ENCODE data around the gene NSUN7. TPM values are rescaled to one million over a fixed set of nuclear protein-coding genes. Genes with fewer than 3 reads are reported as not detected.

Gene NSUN7
- total and polyA plus RNA-seq, 2 of the 13 experiments (the other 11 are each of a cell fraction or from before 2014, with no cell fraction given) = 0.05 TPM; not detected in 1

DNA sequence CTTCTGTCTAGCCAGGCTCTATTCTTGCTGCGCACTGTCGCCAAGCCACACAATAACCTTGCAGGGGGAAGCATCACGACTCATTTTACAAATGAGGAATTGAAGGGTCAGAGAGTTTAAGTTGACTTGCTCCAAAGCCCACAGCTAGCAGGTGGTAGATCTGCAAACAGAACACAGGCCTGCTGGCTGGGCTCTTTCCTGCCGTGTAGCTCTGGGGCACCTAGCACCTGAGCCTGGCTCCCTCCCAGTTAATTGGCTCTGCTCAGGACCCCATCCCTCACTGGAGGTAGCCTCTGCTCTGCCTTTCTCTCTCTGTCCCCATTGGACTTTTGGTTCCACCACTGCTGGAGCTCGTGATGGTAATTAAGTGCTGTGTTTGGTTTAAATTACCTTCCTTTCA, 98.5 kb downstream of the NSUN7 start:
- no peak overlapping the region for H2AFZ ChIP-seq (ENCODE audit: low read length)
- in situ Hi-C loops (cut with HindIII; ENCODE audit: extremely low pct_ligation_motif_present, low pct_unique_long_range_greater_than_20kb) (no loop called here), intact Hi-C loops (cut with micrococcal nuclease; ENCODE audit: unreplicated experiment) (no loop called here)
- no peak overlapping the region for H3K9ac ChIP-seq (ENCODE audit: insufficient read depth, low read depth, low read length)
- POLR2A ChIA-PET = no interaction called here
- CTCF ChIA-PET (ENCODE audit: low intra/inter-chr PET ratio, low total read pairs) = no interaction called here
- H3K4me2 ChIP-seq (ENCODE audit: low read depth, low read length) = no peak overlapping the region
- ATAC-seq = no peak
- no peak for FAIRE-seq
- no peak overlapping the region for H3K27ac ChIP-seq (ENCODE audit: extremely low read length, insufficient read depth, low read length)
- H3K27me3 ChIP-seq (ENCODE audit: control insufficient read depth in 1 of 2, insufficient read depth in 2 of 2, low read length in 2 of 2) = no peaks in the 10 kb centered on the region
- no peaks in the 10 kb centered on the region for H4K20me1 ChIP-seq (ENCODE audit: insufficient read depth, low read length)
- no peak for TF ChIP-seq STAG1 (CRISPR knock-in tag; IDR thresholded peaks at IDR 0.05)
- WGBS (ENCODE audit: low lambda C conversion rate) = 95% methylated on average over 5 of the region's 5 CpGs
- H3K9me3 ChIP-seq (ENCODE audit: low read length) = no peaks in the 10 kb centered on the region
- peaks cover 6% of the 10 kb centered on the region for H3K4me1 ChIP-seq (ENCODE audit: insufficient read depth, low read length)
- H3K4me3 ChIP-seq (replicated peaks in 1 of 3; ENCODE audit: insufficient read depth in 1 of 3, low read depth in 2 of 3, low read length in 3 of 3) = no peak overlapping the region
- DNase-seq (ENCODE audit: low spot score) = no peak
- 0 out of 5 replicates have a peak, but pooled peaks cover 0 to 1% of the 10 kb centered on the region in 2 experiments for H3K36me3 ChIP-seq (replicated peaks in 1 of 2; ENCODE audit: control insufficient read depth in 1 of 2, insufficient read depth in 2 of 2, low read length in 2 of 2)
- no TSS peak for BruUV-seq (replicated peaks)
- no peaks in the 10 kb centered on the region for H3K79me2 ChIP-seq (ENCODE audit: insufficient read depth, low read length)

DNA sequence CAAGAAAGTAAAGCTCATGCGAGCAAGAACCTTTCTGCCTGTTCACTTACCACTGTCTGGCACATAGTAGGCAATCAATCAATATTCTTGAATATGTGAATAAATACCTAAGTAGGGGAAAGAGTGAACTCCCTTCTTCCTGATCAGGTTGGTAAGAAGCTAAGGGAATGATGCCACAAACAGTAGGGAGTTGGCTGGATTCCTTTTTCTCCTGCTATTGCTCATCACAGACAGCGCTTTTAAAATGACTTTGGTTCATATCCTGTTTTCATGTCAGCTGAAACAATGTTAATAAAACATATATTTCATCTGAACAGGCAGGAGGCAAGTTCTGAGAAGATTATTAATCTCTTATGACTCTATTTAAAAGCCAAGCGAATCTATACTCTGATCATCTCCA, 99.2 kb downstream of the NSUN7 start:
- DNase-seq (ENCODE audit: low spot score) (no peak), ATAC-seq (no peak), FAIRE-seq (no peak)
- no peaks in the 10 kb centered on the region for H3K4me1 ChIP-seq (ENCODE audit: insufficient read depth, low read length)
- H3K9me3 ChIP-seq (ENCODE audit: low read length) = no peaks in the 10 kb centered on the region
- no peaks in the 10 kb centered on the region for H3K27me3 ChIP-seq (ENCODE audit: control insufficient read depth in 1 of 2, insufficient read depth in 2 of 2, low read length in 2 of 2)
- no peak overlapping the region for H3K4me2 ChIP-seq (ENCODE audit: low read depth, low read length)
- 95% methylated on average over 3 of the region's 3 CpGs for WGBS (ENCODE audit: low lambda C conversion rate)
- in situ Hi-C loops (cut with HindIII; ENCODE audit: extremely low pct_ligation_motif_present, low pct_unique_long_range_greater_than_20kb) = no loop called here
- CTCF ChIA-PET (ENCODE audit: low intra/inter-chr PET ratio, low total read pairs) = no interaction called here
- H3K79me2 ChIP-seq (ENCODE audit: insufficient read depth, low read length) = no peaks in the 10 kb centered on the region
- no TSS peak for BruUV-seq (replicated peaks)
- no peaks in the 10 kb centered on the region for H4K20me1 ChIP-seq (ENCODE audit: insufficient read depth, low read length)
- intact Hi-C loops (cut with micrococcal nuclease; ENCODE audit: unreplicated experiment) = no loop called here
- no peaks in the 10 kb centered on the region for H3K36me3 ChIP-seq (replicated peaks in 1 of 2; ENCODE audit: control insufficient read depth in 1 of 2, insufficient read depth in 2 of 2, low read length in 2 of 2)
- no peak overlapping the region for H3K27ac ChIP-seq (ENCODE audit: extremely low read length, insufficient read depth, low read length)
- H2AFZ ChIP-seq (ENCODE audit: low read length) = no peak overlapping the region
- no peak overlapping the region for H3K4me3 ChIP-seq (replicated peaks in 1 of 3; ENCODE audit: insufficient read depth in 1 of 3, low read depth in 2 of 3, low read length in 3 of 3)
- H3K9ac ChIP-seq (ENCODE audit: insufficient read depth, low read depth, low read length) = no peak overlapping the region
- POLR2A ChIA-PET = no interaction called here
- TF ChIP-seq, protein P1, sequence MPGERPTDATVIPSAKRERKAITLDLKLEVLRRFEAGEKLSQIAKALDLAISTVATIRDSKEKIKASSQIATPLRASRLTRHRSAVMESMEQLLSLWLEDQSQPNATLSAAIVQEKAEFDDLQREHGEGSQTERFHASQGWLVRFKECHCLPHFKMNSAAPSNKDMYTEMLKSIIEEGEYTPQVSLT (CRISPR knock-in tag; IDR thresholded peaks at IDR 0.05; ENCODE audit: borderline replicate concordance, low read depth) = no peak
- TF ChIP-seq TBX3 (IDR thresholded peaks at IDR 0.05; ENCODE audit: borderline replicate concordance) = no peak
- TF ChIP-seq, protein P2, sequence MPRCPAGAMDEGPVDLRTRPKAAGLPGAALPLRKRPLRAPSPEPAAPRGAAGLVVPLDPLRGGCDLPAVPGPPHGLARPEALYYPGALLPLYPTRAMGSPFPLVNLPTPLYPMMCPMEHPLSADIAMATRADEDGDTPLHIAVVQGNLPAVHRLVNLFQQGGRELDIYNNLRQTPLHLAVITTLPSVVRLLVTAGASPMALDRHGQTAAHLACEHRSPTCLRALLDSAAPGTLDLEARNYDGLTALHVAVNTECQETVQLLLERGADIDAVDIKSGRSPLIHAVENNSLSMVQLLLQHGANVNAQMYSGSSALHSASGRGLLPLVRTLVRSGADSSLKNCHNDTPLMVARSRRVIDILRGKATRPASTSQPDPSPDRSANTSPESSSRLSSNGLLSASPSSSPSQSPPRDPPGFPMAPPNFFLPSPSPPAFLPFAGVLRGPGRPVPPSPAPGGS (CRISPR knock-in tag; IDR thresholded peaks at IDR 0.05) = no peak
- TF ChIP-seq ZFP36 (IDR thresholded peaks at IDR 0.05; ENCODE audit: borderline replicate concordance, low read depth, low read length, partially characterized antibody) = no peak
- TF ChIP-seq, protein P3, sequence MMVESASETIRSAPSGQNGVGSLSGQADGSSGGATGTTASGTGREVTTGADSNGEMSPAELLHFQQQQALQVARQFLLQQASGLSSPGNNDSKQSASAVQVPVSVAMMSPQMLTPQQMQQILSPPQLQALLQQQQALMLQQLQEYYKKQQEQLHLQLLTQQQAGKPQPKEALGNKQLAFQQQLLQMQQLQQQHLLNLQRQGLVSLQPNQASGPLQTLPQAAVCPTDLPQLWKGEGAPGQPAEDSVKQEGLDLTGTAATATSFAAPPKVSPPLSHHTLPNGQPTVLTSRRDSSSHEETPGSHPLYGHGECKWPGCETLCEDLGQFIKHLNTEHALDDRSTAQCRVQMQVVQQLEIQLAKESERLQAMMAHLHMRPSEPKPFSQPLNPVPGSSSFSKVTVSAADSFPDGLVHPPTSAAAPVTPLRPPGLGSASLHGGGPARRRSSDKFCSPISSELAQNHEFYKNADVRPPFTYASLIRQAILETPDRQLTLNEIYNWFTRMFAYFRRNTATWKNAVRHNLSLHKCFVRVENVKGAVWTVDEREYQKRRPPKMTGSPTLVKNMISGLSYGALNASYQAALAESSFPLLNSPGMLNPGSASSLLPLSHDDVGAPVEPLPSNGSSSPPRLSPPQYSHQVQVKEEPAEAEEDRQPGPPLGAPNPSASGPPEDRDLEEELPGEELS (CRISPR knock-in tag; IDR thresholded peaks at IDR 0.05) = no peak
- TF ChIP-seq KAT7 (CRISPR knock-in tag; IDR thresholded peaks at IDR 0.05; ENCODE audit: borderline replicate concordance) = no peak
- TF ChIP-seq ZNF746 (CRISPR knock-in tag; IDR thresholded peaks at IDR 0.05) = no peak
- no peak for TF ChIP-seq FOXJ3 (CRISPR knock-in tag; IDR thresholded peaks at IDR 0.05; ENCODE audit: borderline replicate concordance)
- no peak for TF ChIP-seq KLF11 (CRISPR knock-in tag; IDR thresholded peaks at IDR 0.05)
- no peak for TF ChIP-seq ZNF546 (CRISPR knock-in tag; conservative IDR thresholded peaks at IDR 0.05)
- TF ChIP-seq, protein P4, sequence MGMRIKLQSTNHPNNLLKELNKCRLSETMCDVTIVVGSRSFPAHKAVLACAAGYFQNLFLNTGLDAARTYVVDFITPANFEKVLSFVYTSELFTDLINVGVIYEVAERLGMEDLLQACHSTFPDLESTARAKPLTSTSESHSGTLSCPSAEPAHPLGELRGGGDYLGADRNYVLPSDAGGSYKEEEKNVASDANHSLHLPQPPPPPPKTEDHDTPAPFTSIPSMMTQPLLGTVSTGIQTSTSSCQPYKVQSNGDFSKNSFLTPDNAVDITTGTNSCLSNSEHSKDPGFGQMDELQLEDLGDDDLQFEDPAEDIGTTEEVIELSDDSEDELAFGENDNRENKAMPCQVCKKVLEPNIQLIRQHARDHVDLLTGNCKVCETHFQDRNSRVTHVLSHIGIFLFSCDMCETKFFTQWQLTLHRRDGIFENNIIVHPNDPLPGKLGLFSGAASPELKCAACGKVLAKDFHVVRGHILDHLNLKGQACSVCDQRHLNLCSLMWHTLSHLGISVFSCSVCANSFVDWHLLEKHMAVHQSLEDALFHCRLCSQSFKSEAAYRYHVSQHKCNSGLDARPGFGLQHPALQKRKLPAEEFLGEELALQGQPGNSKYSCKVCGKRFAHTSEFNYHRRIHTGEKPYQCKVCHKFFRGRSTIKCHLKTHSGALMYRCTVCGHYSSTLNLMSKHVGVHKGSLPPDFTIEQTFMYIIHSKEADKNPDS (CRISPR knock-in tag; IDR thresholded peaks at IDR 0.05) = no peak
- TF ChIP-seq ZNF251 (CRISPR knock-in tag; IDR thresholded peaks at IDR 0.05) = no peak
- TF ChIP-seq ZNF572 (CRISPR knock-in tag; IDR thresholded peaks at IDR 0.05) = no peak

Measured in HepG2 (cell line).